ENCODE data around the gene GHRH. TPM values are rescaled to one million over a fixed set of nuclear protein-coding genes. Genes with fewer than 3 reads are reported as not detected.

The GHRH gene
- total RNA-seq, 4 donors from 2014 or later: not detected

DNA sequence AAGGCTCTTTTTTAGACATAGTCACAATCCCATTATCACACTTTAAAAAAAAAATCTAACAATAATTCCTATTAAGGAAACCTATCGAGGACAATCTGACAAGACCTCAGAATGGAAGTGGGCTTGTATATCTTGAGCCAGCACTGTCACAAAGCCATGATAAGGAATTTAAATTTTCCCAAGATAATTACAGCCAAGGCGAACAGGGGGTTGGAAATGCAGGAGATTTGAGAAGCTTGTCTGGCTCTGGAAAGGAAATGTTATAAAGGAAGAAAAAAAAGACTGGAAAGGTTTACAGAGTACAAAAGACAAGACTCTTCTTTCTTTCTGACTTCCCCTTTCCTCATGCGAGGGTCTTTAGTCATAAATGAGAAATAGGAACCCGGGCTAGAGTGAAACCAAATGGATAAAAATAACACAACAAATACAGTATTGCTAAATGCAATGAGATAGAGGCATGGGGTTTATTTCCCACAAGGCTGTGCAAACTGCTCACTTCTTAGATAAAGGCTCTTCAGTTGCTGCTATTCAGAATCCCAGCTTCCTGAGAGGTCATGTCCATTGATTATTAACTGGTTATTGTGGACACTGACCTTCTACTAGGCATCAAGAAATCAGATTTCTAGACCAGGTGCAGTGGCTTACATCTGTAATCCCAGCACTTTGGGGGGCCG, 13.4 kb upstream of the GHRH start:
- TF ChIP-seq, protein P1, sequence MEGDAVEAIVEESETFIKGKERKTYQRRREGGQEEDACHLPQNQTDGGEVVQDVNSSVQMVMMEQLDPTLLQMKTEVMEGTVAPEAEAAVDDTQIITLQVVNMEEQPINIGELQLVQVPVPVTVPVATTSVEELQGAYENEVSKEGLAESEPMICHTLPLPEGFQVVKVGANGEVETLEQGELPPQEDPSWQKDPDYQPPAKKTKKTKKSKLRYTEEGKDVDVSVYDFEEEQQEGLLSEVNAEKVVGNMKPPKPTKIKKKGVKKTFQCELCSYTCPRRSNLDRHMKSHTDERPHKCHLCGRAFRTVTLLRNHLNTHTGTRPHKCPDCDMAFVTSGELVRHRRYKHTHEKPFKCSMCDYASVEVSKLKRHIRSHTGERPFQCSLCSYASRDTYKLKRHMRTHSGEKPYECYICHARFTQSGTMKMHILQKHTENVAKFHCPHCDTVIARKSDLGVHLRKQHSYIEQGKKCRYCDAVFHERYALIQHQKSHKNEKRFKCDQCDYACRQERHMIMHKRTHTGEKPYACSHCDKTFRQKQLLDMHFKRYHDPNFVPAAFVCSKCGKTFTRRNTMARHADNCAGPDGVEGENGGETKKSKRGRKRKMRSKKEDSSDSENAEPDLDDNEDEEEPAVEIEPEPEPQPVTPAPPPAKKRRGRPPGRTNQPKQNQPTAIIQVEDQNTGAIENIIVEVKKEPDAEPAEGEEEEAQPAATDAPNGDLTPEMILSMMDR (IDR thresholded peaks at IDR 0.05): no peak
- no peak for TF ChIP-seq POLR2A (IDR thresholded peaks at IDR 0.05)
- no peak overlapping the region for H3K4me3 ChIP-seq (ENCODE audit: low read depth, poor library complexity, severe bottlenecking)
- intact Hi-C loops (cut with DNase I; ENCODE audit: low total_unique reads): loop anchor here (5.0 kb wide), 1 partner anchor 252 kb away; the partner anchor contains the start of gene BLCAP
- no peak for DNase-seq (ENCODE audit: low spot score in 2 of 2)
- 62 to 65% methylated on average over 5 of the region's 5 CpGs for WGBS, 2 donors

DNA sequence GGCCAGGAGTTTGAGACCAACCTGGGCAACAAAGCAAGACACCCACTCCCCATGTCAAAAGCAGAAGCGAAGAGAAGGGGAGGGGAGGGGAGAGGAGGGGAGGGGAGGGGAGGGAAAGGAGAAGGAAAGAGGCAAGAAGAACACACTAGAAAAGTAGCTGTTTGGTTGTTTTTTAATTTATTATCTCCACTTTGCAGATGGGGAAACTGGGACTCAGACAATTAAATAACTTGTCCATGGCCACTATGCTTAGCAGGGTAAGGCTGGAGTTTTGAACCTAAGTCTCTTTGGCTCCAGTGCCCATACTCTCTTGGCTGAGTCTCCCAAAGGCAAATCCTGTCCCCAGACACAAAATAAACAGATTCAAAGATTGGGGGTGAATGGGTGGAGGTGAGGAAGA, 12.4 kb upstream of the GHRH start:
- 91 to 92% methylated on average over 1 of the region's 1 CpG for WGBS, 2 donors
- no peak overlapping the region for H3K4me3 ChIP-seq (ENCODE audit: low read depth, poor library complexity, severe bottlenecking)
- intact Hi-C loops (cut with DNase I; ENCODE audit: low total_unique reads): no loop called here
- TF ChIP-seq POLR2A (IDR thresholded peaks at IDR 0.05): no peak
- TF ChIP-seq, protein P1 (IDR thresholded peaks at IDR 0.05): no peak
- DNase-seq (ENCODE audit: low spot score in 2 of 2): no peak

DNA sequence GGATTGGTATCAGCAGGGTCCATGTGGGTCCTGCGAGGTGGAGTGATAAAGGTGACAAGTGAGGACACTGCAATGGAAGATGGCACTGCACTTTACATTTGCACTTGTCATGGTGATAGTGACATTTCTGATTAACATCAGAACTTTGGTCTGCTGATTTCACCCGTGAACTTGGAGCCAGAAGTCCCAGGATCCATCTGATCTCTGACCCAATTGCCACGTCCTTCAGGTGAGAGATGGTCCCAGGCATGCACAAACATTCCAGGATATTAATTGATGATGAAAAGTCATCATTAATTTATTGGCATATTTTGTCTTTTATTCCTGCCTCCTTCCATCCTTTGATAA, 9.8 kb upstream of the GHRH start:
- WGBS, 2 donors: 76 to 85% methylated on average over 3 of the region's 3 CpGs
- H3K4me3 ChIP-seq (ENCODE audit: low read depth, poor library complexity, severe bottlenecking): no peak overlapping the region
- TF ChIP-seq POLR2A (IDR thresholded peaks at IDR 0.05): no peak
- TF ChIP-seq, protein P1 (IDR thresholded peaks at IDR 0.05): no peak
- DNase-seq (ENCODE audit: low spot score in 2 of 2): no peak
- intact Hi-C loops (cut with DNase I; ENCODE audit: low total_unique reads): no loop called here

DNA sequence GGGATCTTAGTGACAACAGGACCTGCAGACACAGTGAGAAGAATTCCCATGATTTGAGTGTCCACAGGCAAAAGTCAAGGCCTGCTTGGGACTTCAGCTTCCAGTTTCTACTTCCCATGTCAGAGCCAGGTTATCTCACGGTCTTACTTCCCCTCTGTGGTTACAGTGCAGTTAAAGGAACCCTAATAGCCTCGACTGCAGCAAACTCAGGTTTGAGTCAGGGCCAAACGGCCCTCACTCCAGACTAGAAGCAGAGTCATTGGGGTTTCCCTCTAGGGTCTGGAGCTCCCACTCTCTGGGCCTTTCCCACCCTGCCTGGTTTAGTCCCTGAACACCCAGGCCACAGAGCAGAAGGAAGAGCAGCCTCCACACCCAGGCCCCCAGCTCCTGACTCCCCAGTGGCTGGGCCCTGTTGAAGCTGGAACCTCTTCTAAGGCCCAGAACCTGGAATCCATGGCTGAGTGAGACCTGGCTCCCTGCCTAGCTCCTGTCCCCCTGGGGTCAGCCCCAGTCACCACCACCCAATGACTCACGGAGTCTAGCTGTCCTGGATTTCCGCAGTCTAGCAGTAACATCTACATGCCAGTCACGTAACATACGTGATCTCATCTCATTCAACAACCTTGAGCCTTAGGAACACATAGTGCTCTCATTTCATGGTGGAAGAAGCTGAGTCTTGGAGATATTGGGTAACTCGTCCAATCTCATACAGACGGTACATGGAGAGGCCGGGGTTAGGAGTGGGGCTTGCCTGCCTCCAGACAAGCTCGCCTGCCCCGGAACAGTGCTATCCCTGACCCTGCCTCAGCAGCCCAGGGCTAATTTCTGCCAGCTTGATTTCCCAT, 9.2 kb upstream of the GHRH start:
- DNase-seq (ENCODE audit: low spot score in 2 of 2): no peak
- TF ChIP-seq POLR2A (IDR thresholded peaks at IDR 0.05): no peak
- TF ChIP-seq, protein P1 (IDR thresholded peaks at IDR 0.05): no peak
- WGBS, 2 donors: 88 to 92% methylated on average over 12 of the region's 12 CpGs
- no peak overlapping the region for H3K4me3 ChIP-seq (ENCODE audit: low read depth, poor library complexity, severe bottlenecking)
- intact Hi-C loops (cut with DNase I; ENCODE audit: low total_unique reads): no loop called here

DNA sequence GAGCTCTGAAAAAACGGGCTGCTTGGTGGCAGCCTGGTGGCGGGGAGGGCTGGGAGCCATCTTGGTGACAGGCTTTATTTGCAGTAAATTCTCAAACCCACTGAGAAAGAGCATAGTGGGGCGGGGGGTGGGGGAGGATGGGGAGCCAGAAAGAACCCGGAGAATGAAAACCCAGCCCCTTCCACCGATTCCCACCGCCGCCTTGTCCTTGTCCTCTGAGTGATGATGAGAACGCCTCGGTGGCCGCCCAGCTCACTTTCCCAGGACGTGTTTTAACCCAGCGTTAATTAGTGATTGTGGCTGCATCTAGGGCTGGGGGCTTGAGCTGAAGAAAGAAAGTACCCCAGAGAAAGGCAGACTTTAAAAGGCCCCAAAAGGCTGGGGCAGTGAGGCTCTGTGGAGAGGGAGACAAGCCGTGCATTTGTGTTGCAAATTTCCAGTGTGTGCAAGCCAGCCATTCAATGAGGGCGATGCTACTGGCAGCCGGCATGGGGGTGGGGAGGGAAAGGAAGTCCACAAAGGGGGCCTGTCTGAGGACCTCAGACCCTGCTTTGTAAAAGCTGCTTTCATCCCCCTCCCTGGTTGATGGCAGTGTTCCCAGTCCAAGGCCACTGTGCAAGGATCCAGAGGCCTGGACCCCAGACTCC, 6.2 kb upstream of the GHRH start:
- TF ChIP-seq, protein P1 (IDR thresholded peaks at IDR 0.05): no peak
- no peak for TF ChIP-seq POLR2A (IDR thresholded peaks at IDR 0.05)
- intact Hi-C loops (cut with DNase I; ENCODE audit: low total_unique reads): no loop called here
- DNase-seq (ENCODE audit: low spot score in 2 of 2): no peak
- 75 to 77% methylated on average over 15 of the region's 15 CpGs for WGBS, 2 donors
- H3K4me3 ChIP-seq (ENCODE audit: low read depth, poor library complexity, severe bottlenecking): no peak overlapping the region
